ENCODE results near the gene FAM135A.
"Not testable (repeated sequence)": the region's sequence is repeated elsewhere in the genome, so short reads cannot be mapped to it uniquely, and the experiment has no call there.

Gene FAM135A

GRCh38 chr6:70470016-70470415, 56.7 kb downstream of the FAM135A start:
- DNase-seq = no peak

GRCh38 chr6:70470510-70470909, 57.2 kb downstream of the FAM135A start:
- DNase-seq = not testable (repeated sequence)

- DNase-seq = no peak
These were observed 61.4 kb downstream of the FAM135A start for GRCh38 chr6:70474751-70475150.

- no peak for DNase-seq
These were observed 65.9 kb downstream of the FAM135A start for GRCh38 chr6:70479236-70479635.

- DNase-seq = not testable (repeated sequence)
These were observed 73.3 kb downstream of the FAM135A start for GRCh38 chr6:70486638-70487037.

- DNase-seq = no peak
These were observed 76.1 kb downstream of the FAM135A start for GRCh38 chr6:70489364-70489763.

- no peak for DNase-seq
These were observed 81.5 kb downstream of the FAM135A start for GRCh38 chr6:70494833-70495232.

- not testable (repeated sequence) for DNase-seq
These were observed 82.5 kb downstream of the FAM135A start for GRCh38 chr6:70495790-70496189.

GRCh38 chr6:70502484-70502883, 89.2 kb downstream of the FAM135A start:
- no peak for DNase-seq

- no peak for DNase-seq
These were observed 90.6 kb downstream of the FAM135A start for GRCh38 chr6:70503813-70504465.

GRCh38 chr6:70506321-70506720, 93.0 kb downstream of the FAM135A start:
- DNase-seq = no peak

GRCh38 chr6:70507161-70507560, 93.9 kb downstream of the FAM135A start:
- DNase-seq = no peak

- DNase-seq = no peak
These were observed 95.6 kb downstream of the FAM135A start for GRCh38 chr6:70508953-70509352.

- DNase-seq = no peak
These were observed 97.3 kb downstream of the FAM135A start for GRCh38 chr6:70510600-70510999.

GRCh38 chr6:70518723-70519122, 105.4 kb downstream of the FAM135A start:
- no peak for DNase-seq

- DNase-seq = no peak
These were observed 107.3 kb downstream of the FAM135A start for GRCh38 chr6:70520575-70520974.

- no peak for DNase-seq
These were observed 111.5 kb downstream of the FAM135A start for GRCh38 chr6:70524721-70525286.

- DNase-seq = no peak
These were observed 113.9 kb downstream of the FAM135A start for GRCh38 chr6:70527071-70527737.

- no peak for DNase-seq
These were observed 116.7 kb downstream of the FAM135A start for GRCh38 chr6:70530023-70530422.

- no peak for DNase-seq
These were observed 117.8 kb downstream of the FAM135A start for GRCh38 chr6:70531133-70531532.

GRCh38 chr6:70537266-70537665, 124.0 kb downstream of the FAM135A start:
- no peak for DNase-seq

GRCh38 chr6:70538376-70538775, 125.1 kb downstream of the FAM135A start:
- no peak for DNase-seq

GRCh38 chr6:70547313-70547712, 134.0 kb downstream of the FAM135A start:
- no peak for DNase-seq

- DNase-seq = no peak
These were observed 134.6 kb downstream of the FAM135A start for GRCh38 chr6:70547905-70548304.
